ENCODE data around the gene DPF3. TPM values are rescaled to one million over a fixed set of nuclear protein-coding genes. Genes with fewer than 3 reads are reported as not detected.

Gene DPF3
- total RNA-seq, 4 donors from 2014 or later = 0.39 to 3.4 (median 1.6) TPM

DNA sequence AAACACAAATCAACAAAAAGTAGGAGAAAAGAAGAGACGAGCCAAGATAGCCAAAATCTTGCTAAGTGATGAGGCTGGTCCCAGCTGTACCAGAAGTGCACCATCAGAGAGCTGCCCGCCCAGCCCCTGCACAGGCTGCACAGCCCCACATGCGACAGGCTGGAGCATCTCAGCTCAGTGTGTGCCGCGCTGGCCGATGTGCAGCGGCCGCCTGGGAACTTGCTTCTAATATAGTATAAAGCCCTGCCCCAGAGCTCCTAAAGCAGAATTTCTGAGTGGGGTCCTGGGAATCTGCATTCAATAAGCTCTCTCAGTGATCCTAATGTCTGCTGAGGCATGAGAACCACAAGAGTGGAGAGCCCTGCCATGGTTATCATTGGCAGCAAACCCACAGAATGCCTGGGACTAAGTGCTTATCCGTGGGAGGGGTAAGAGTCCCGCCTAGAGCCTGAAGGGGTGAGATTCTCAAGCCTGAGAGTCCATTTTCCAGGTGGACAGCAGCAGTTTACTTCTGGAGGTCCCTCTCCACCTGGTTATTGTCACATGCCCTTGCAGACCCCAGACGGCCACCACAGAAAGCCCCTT lies 171.6 kb downstream of the DPF3 start:
- Histone ChIP-seq H3K9me3 (no peaks in the 10 kb centered on the region), H3K27ac (no peak overlapping the region), H3K4me3 (no peak overlapping the region), H3K36me3 (no peaks in the 10 kb centered on the region), H3K27me3 (no peaks in the 10 kb centered on the region), H3K4me1 (peaks cover 4% of the 10 kb centered on the region)
- DNase-seq (ENCODE audit: low spot score in 2 of 2) = no peak
- WGBS = 95% methylated on average over 11 of the region's 11 CpGs
- no peak for TF ChIP-seq POLR2A (IDR thresholded peaks at IDR 0.05)
- no peak for TF ChIP-seq EP300 (IDR thresholded peaks at IDR 0.05)
- TF ChIP-seq, protein P1, sequence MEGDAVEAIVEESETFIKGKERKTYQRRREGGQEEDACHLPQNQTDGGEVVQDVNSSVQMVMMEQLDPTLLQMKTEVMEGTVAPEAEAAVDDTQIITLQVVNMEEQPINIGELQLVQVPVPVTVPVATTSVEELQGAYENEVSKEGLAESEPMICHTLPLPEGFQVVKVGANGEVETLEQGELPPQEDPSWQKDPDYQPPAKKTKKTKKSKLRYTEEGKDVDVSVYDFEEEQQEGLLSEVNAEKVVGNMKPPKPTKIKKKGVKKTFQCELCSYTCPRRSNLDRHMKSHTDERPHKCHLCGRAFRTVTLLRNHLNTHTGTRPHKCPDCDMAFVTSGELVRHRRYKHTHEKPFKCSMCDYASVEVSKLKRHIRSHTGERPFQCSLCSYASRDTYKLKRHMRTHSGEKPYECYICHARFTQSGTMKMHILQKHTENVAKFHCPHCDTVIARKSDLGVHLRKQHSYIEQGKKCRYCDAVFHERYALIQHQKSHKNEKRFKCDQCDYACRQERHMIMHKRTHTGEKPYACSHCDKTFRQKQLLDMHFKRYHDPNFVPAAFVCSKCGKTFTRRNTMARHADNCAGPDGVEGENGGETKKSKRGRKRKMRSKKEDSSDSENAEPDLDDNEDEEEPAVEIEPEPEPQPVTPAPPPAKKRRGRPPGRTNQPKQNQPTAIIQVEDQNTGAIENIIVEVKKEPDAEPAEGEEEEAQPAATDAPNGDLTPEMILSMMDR (IDR thresholded peaks at IDR 0.05) = no peak
- TF ChIP-seq POLR2AphosphoS5 (IDR thresholded peaks at IDR 0.05) = no peak

DNA sequence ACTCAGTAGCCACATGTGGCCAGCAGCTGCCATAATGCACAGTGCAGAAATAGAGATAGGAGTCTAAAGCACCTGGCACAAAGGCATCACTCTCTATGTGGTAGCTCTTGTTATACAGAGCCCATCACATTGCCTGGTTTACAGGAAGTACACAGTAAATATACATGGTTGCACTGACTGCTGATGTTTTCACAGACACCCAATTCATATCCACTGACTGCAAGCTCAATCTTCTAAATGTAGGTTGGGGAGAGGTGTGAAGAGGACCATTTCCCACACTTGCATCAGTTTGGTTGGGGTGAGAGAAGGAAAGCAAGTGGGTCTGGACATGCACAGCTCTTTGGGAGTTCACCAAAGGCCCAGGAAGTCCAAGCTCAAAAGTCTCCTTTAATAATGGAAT lies 172.8 kb downstream of the DPF3 start:
- Histone ChIP-seq H3K36me3 (no peaks in the 10 kb centered on the region), H3K9me3 (no peaks in the 10 kb centered on the region), H3K27ac (no peak overlapping the region), H3K27me3 (no peaks in the 10 kb centered on the region), H3K4me1 (peaks cover 4% of the 10 kb centered on the region), H3K4me3 (no peak overlapping the region)
- DNase-seq (ENCODE audit: low spot score in 2 of 2) = no peak
- no peak for TF ChIP-seq EP300 (IDR thresholded peaks at IDR 0.05)
- TF ChIP-seq POLR2A (IDR thresholded peaks at IDR 0.05) = no peak
- TF ChIP-seq, protein P1 (IDR thresholded peaks at IDR 0.05) = no peak
- no peak for TF ChIP-seq POLR2AphosphoS5 (IDR thresholded peaks at IDR 0.05)

DNA sequence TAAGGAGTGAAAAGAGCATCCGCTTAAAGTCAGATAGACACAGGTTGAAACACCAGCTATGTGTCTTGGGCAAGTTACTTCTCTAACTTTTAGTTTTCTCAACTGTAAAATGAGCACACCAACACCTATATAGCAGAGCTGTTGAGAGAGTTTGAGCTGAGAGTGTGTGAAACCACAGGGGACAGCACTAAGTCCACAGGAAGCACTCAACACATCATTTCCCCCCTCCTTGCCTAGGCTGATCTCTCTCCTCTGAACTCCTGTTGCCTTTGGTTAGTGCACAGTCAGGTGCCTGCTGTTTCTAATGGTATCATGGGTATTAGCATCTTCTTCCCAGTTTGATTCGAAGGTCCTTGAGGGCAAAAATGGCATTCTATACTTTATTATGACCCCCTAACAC lies 176.7 kb downstream of the DPF3 start:
- Histone ChIP-seq H3K9me3 (no peaks in the 10 kb centered on the region), H3K27me3 (no peaks in the 10 kb centered on the region), H3K27ac (no peak overlapping the region), H3K4me1 (peaks cover 13% of the 10 kb centered on the region), H3K4me3 (no peak overlapping the region), H3K36me3 (no peaks in the 10 kb centered on the region)
- 93% methylated on average over 2 of the region's 2 CpGs for WGBS
- no peak for DNase-seq (ENCODE audit: low spot score in 2 of 2)
- no peak for TF ChIP-seq EP300 (IDR thresholded peaks at IDR 0.05)

DNA sequence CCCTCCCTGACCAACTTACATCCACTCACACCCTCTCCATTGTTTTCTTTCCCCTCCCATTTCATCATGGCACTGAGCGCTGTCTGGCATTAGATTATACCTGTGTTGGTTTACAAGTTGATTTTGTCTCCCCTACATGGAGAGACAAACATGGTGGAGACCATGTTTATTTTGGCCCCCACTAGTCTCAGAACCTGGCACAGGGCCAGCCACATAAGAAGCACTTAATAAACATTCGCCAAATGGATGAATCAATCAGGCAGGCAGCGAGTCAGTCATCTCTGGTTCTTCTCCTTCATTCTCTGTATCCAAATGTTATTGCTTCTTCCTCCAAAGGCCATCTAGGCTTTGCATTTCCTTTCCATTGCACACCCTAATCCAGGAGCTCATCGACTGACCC lies 177.4 kb downstream of the DPF3 start:
- 76% methylated on average over 4 of the region's 4 CpGs for WGBS
- no peak for DNase-seq (ENCODE audit: low spot score in 2 of 2)
- no peaks in the 10 kb centered on the region for H3K36me3 ChIP-seq

DNA sequence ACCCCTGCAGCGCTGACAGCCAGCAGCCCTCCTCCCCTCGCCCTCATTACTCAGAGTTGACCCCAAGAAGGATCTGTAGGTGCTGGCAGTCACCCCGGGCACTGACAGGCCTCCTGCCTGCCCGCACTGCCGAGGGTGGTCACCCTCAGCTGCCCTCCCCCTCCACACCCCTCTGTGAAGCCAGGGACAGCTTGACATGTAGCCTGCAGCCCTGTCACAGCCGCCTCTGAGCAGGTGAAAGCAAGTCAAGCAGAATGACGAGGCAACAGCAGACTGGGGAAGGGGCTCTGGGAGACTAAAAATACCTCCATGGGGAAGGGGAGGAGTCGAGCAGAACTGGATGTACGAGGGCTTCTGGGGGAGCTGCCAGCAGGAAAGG lies 178.1 kb downstream of the DPF3 start:
- peaks cover 13% of the 10 kb centered on the region for H3K4me1 ChIP-seq
- no peak overlapping the region for H3K27ac ChIP-seq
- 38% methylated on average over 9 of the region's 9 CpGs for WGBS
- H3K4me3 ChIP-seq = no peak overlapping the region
- TF ChIP-seq POLR2A (IDR thresholded peaks at IDR 0.05) = no peak
- no peak for TF ChIP-seq POLR2AphosphoS5 (IDR thresholded peaks at IDR 0.05)
- TF ChIP-seq EP300 (IDR thresholded peaks at IDR 0.05) = no peak
- DNase-seq (ENCODE audit: low spot score in 2 of 2) = no peak
- H3K36me3 ChIP-seq = no peaks in the 10 kb centered on the region
- no peaks in the 10 kb centered on the region for H3K9me3 ChIP-seq
- no peaks in the 10 kb centered on the region for H3K27me3 ChIP-seq

More for the DNA sequence above, 177.4 kb downstream of the DPF3 start:
- Histone ChIP-seq H3K4me1 (peaks cover 13% of the 10 kb centered on the region), H3K4me3 (no peak overlapping the region), H3K27me3 (no peaks in the 10 kb centered on the region), H3K27ac (no peak overlapping the region), H3K9me3 (no peaks in the 10 kb centered on the region)
- TF ChIP-seq POLR2A (IDR thresholded peaks at IDR 0.05) (no peak), EP300 (IDR thresholded peaks at IDR 0.05) (no peak), POLR2AphosphoS5 (IDR thresholded peaks at IDR 0.05) (no peak)
- TF ChIP-seq, protein P1 (IDR thresholded peaks at IDR 0.05) = no peak

DNA sequence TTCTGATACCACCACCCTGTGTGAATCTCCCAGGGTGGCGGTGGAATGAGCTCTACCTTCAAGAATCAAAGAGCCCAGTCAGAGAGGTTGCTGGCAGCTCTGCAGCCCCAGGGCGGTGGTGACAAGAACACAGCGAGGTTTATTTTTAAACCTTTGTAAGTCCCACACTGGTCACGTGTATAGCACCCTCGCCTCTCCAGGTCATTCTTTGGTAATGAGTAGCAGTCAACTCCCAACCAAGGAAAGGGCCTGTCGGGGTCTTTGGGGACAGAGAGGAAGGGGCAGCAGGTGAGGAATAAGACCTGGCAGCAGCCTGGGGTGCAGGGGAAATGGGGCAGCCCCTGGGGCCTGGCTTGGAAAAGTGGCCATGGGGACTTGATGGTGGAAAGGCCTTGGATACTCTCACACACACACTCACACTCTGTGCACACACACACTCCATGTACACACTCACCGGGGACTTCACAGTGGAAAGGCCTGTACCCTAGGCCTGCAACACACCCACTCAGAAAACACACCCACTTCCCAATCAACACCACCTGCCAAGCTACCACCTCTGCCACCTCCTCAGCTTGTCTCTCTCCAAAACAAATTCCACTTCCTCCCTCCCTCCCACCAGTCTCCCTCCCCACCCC lies 178.6 kb downstream of the DPF3 start:
- Histone ChIP-seq H3K9me3 (no peaks in the 10 kb centered on the region), H3K4me1 (peaks cover 13% of the 10 kb centered on the region), H3K27me3 (no peaks in the 10 kb centered on the region), H3K4me3 (no peak overlapping the region), H3K27ac (no peak overlapping the region), H3K36me3 (no peaks in the 10 kb centered on the region)
- TF ChIP-seq POLR2AphosphoS5 (IDR thresholded peaks at IDR 0.05) (no peak), EP300 (IDR thresholded peaks at IDR 0.05) (no peak), POLR2A (IDR thresholded peaks at IDR 0.05) (no peak)
- TF ChIP-seq, protein P1 (IDR thresholded peaks at IDR 0.05) = no peak
- no peak for DNase-seq (ENCODE audit: low spot score in 2 of 2)
- WGBS = 52% methylated on average over 6 of the region's 7 CpGs

All from suprapubic skin (tissue), 4 donors.